Measurements from ENCODE around the gene KIAA0319L. TPM values are rescaled to one million over a fixed set of nuclear protein-coding genes. Genes with fewer than 3 reads are reported as not detected.

The KIAA0319L gene
- total and polyA plus RNA-seq, 9 donors: 18.2 to 78.3 (median 42.7) TPM

- no peaks in the 10 kb centered on the region for H3K9me3 ChIP-seq
- no peak overlapping the region for H3K27ac ChIP-seq
- TF ChIP-seq CTCF (IDR thresholded peaks at IDR 0.05): no peak
- TF ChIP-seq EP300 (IDR thresholded peaks at IDR 0.05): no peak
- TF ChIP-seq POLR2A (IDR thresholded peaks at IDR 0.05): no peak
- no peaks in the 10 kb centered on the region for H3K27me3 ChIP-seq
- H3K4me1 ChIP-seq (ENCODE audit: insufficient read depth): peaks cover 6% of the 10 kb centered on the region
- intact Hi-C loops (cut with DNase I): loop anchor here in 3 of 4 donors (5.0 to 10.0 kb wide), 2 partner anchors 111 to 368 kb away; partner anchors contain the start of gene SFPQ (in 1 of the 3)
- 69 to 80% (median 69%) methylated on average over 12 of the region's 12 CpGs for WGBS, 3 donors
- DNase-seq: no peak
- H3K4me3 ChIP-seq: no peak overlapping the region
- no peaks in the 10 kb centered on the region for H3K36me3 ChIP-seq
Observed at GRCh38 chr1:35563166-35563565, 6.0 kb upstream of the KIAA0319L start.

GRCh38 chr1:35561972-35562680 lies 4.9 kb upstream of the KIAA0319L start:
- TF ChIP-seq EP300 (IDR thresholded peaks at IDR 0.05): no peak
- TF ChIP-seq CTCF (IDR thresholded peaks at IDR 0.05): no peak
- no peak for TF ChIP-seq POLR2A (IDR thresholded peaks at IDR 0.05)
- H3K9me3 ChIP-seq: no peaks in the 10 kb centered on the region
- 81 to 88% (median 82%) methylated on average over 14 to 15 of the region's 15 CpGs for WGBS, 3 donors
- no peaks in the 10 kb centered on the region for H3K36me3 ChIP-seq
- no peak overlapping the region for H3K4me3 ChIP-seq
- intact Hi-C loops (cut with DNase I): loop anchor here in 3 of 4 donors (5.0 to 10.0 kb wide), 2 partner anchors 110 to 367 kb away; partner anchors contain the start of gene SFPQ (in 1 of the 3)
- H3K27ac ChIP-seq: no peak overlapping the region
- no peak for DNase-seq
- no peaks in the 10 kb centered on the region for H3K27me3 ChIP-seq
- peaks cover 6% of the 10 kb centered on the region for H3K4me1 ChIP-seq (ENCODE audit: insufficient read depth)

GRCh38 chr1:35561297-35561971 lies 4.2 kb upstream of the KIAA0319L start:
- H3K27ac ChIP-seq: no peak overlapping the region
- intact Hi-C loops (cut with DNase I): loop anchor here in 3 of 4 donors (5.0 to 10.0 kb wide), 2 partner anchors 109 to 367 kb away; partner anchors contain the start of gene SFPQ (in 1 of the 3)

More at GRCh38 chr1:35561297-35561971, 4.2 kb upstream of the KIAA0319L start:
- WGBS, 3 donors: 75 to 81% (median 77%) methylated on average over 11 of the region's 11 CpGs
- Histone ChIP-seq H3K9me3 (no peaks in the 10 kb centered on the region), H3K4me1 (ENCODE audit: insufficient read depth) (peaks cover 6% of the 10 kb centered on the region), H3K27me3 (no peaks in the 10 kb centered on the region), H3K36me3 (no peaks in the 10 kb centered on the region), H3K4me3 (no peak overlapping the region)
- DNase-seq: no peak
- TF ChIP-seq CTCF (IDR thresholded peaks at IDR 0.05): no peak
- TF ChIP-seq POLR2A (IDR thresholded peaks at IDR 0.05): no peak
- no peak for TF ChIP-seq EP300 (IDR thresholded peaks at IDR 0.05)
